ENCODE results near the gene PRKD1.

- TF ChIP-seq CTCF (IDR thresholded peaks at IDR 0.05) (no peak), POLR2A (IDR thresholded peaks at IDR 0.05) (no peak), EP300 (IDR thresholded peaks at IDR 0.05) (no peak)
Observed at GRCh38 chr14:29865299-29865698, 62.3 kb downstream of the PRKD1 start.

Measured in tibial nerve (tissue), 4 donors.